ENCODE results near the gene ADA.

- no peak for TF ChIP-seq CTCF (IDR thresholded peaks at IDR 0.05)
- TF ChIP-seq POLR2A (IDR thresholded peaks at IDR 0.05) = no peak
- no peak for TF ChIP-seq EP300 (IDR thresholded peaks at IDR 0.05; ENCODE audit: low read depth)
These were observed 10.8 kb upstream of the ADA start for GRCh38 chr20:44662261-44662660.
